Measurements from ENCODE around the gene TBX5. TPM values are rescaled to one million over a fixed set of nuclear protein-coding genes. Genes with fewer than 3 reads are reported as not detected.

The TBX5 gene
- polyA plus RNA-seq, 3 donors = not detected

DNA sequence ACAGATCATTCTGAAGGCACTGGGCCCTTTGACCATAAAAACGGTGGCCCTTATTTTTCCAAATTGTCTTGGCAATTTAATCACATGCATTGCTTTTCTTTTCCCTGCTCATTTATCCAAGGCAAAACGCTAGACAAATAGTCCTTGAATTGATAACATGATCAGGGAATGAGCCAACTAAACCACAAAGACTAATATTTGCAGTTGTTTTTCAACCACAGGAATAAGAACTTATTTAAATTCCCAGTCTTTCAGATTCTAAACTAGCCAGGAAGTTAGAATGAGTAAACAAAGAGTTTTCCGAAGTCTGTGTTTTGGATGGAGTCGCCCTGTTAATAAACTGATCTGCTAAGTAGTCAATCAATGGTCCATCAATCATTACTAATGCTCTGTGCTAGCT is 14.9 kb downstream of the TBX5 start:
- no peaks in the 10 kb centered on the region for H3K4me1 ChIP-seq (ENCODE audit: control insufficient read depth in 1 of 2, insufficient read depth in 2 of 2, low read length in 2 of 2)
- H3K79me2 ChIP-seq (ENCODE audit: insufficient read depth, low read length) = no peaks in the 10 kb centered on the region
- no peak overlapping the region for H3K4me2 ChIP-seq (replicated peaks; ENCODE audit: extremely low read depth, low read length, poor library complexity, severe bottlenecking)
- H2AFZ ChIP-seq (ENCODE audit: insufficient read depth, low read depth, low read length, poor library complexity, severe bottlenecking) = no peak overlapping the region
- H3K9me3 Mint-ChIP-seq = peaks cover 0 to 11% (median 2%) of the 10 kb centered on the region in 7 donors
- H3K27ac ChIP-seq (ENCODE audit: low read depth in 1 of 2, low read length in 2 of 2) = no peak overlapping the region
- no peaks in the 10 kb centered on the region for H3K36me3 ChIP-seq (replicated peaks in 1 of 2; ENCODE audit: control insufficient read depth in 1 of 2, insufficient read depth in 2 of 2, low read length in 2 of 2)
- peaks cover 44 to 57% (median 55%) of the 10 kb centered on the region in 3 donors for H3K27me3 Mint-ChIP-seq (ENCODE audit: low read depth in 3 of 3)
- H3K4me1 Mint-ChIP-seq = no peaks in the 10 kb centered on the region
- H3K27me3 ChIP-seq (ENCODE audit: control insufficient read depth in 2 of 2, insufficient read depth in 2 of 2, low read length in 2 of 2) = peaks cover 54 to 59% of the 10 kb centered on the region in 2 donors
- TF ChIP-seq, protein P1, sequence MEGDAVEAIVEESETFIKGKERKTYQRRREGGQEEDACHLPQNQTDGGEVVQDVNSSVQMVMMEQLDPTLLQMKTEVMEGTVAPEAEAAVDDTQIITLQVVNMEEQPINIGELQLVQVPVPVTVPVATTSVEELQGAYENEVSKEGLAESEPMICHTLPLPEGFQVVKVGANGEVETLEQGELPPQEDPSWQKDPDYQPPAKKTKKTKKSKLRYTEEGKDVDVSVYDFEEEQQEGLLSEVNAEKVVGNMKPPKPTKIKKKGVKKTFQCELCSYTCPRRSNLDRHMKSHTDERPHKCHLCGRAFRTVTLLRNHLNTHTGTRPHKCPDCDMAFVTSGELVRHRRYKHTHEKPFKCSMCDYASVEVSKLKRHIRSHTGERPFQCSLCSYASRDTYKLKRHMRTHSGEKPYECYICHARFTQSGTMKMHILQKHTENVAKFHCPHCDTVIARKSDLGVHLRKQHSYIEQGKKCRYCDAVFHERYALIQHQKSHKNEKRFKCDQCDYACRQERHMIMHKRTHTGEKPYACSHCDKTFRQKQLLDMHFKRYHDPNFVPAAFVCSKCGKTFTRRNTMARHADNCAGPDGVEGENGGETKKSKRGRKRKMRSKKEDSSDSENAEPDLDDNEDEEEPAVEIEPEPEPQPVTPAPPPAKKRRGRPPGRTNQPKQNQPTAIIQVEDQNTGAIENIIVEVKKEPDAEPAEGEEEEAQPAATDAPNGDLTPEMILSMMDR (IDR thresholded peaks at IDR 0.05) = no peak
- no peak overlapping the region for H3K4me3 ChIP-seq (replicated peaks in 1 of 3; ENCODE audit: low read depth in 2 of 3, low read length in 3 of 3)
- WGBS (ENCODE audit: insufficient coverage) = no CpG with 5 or more reads among the region's 4 CpGs
- H4K20me1 ChIP-seq (ENCODE audit: insufficient read depth, low read length) = no peaks in the 10 kb centered on the region
- intact Hi-C loops (cut with micrococcal nuclease) = no loop called here
- H3K9ac ChIP-seq (ENCODE audit: insufficient read depth, low read length, poor library complexity, severe bottlenecking) = no peak overlapping the region
- H3K27ac Mint-ChIP-seq = no peak overlapping the region
- no peak for DNase-seq
- peaks cover 0 to 13% of the 10 kb centered on the region in 2 donors for H3K9me3 ChIP-seq (replicated peaks in 1 of 2; ENCODE audit: control insufficient read depth in 1 of 2, insufficient read depth in 1 of 2, low read length in 2 of 2)
- no peaks in the 10 kb centered on the region for H3K36me3 Mint-ChIP-seq
- H3K4me3 Mint-ChIP-seq = peak overlapping the region in 1 of 2 donors; percentile 5

DNA sequence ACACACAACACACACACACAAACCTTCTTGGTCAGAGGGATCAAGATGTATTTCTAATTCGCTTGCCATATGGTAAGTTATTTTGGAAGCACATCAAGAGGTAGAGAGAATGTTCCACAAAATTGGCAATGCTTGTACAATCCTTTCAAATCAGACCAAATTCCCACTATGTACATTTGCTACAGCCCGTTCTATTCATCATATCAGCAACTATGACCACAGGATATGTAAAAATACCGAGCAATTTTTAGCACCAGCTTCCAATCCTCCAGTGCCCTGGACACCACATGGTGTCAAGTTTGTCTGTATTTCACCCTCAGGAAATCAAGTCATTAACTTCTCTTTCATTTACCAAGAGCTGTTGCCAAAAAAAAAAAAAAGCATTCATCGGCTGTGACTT is 21.2 kb downstream of the TBX5 start:
- Histone ChIP-seq H3K4me2 (replicated peaks; ENCODE audit: extremely low read depth, low read length, poor library complexity, severe bottlenecking) (no peak overlapping the region), H4K20me1 (ENCODE audit: insufficient read depth, low read length) (no peaks in the 10 kb centered on the region), H3K9me3 (replicated peaks in 1 of 2; ENCODE audit: control insufficient read depth in 1 of 2, insufficient read depth in 1 of 2, low read length in 2 of 2) (no peaks in the 10 kb centered on the region), H3K79me2 (ENCODE audit: insufficient read depth, low read length) (no peaks in the 10 kb centered on the region), H3K4me1 (ENCODE audit: control insufficient read depth in 1 of 2, insufficient read depth in 2 of 2, low read length in 2 of 2) (no peaks in the 10 kb centered on the region), H3K27ac (ENCODE audit: low read depth in 1 of 2, low read length in 2 of 2) (no peak overlapping the region), H3K9ac (ENCODE audit: insufficient read depth, low read length, poor library complexity, severe bottlenecking) (no peak overlapping the region), H3K27me3 (ENCODE audit: control insufficient read depth in 2 of 2, insufficient read depth in 2 of 2, low read length in 2 of 2) (peaks cover 0 to under 1% of the 10 kb centered on the region in 2 donors), H3K36me3 (replicated peaks in 1 of 2; ENCODE audit: control insufficient read depth in 1 of 2, insufficient read depth in 2 of 2, low read length in 2 of 2) (no peaks in the 10 kb centered on the region), H3K4me3 (replicated peaks in 1 of 3; ENCODE audit: low read depth in 2 of 3, low read length in 3 of 3) (no peak overlapping the region), H2AFZ (ENCODE audit: insufficient read depth, low read depth, low read length, poor library complexity, severe bottlenecking) (no peak overlapping the region)
- no peak overlapping the region for H3K4me3 Mint-ChIP-seq
- H3K9me3 Mint-ChIP-seq = peaks cover 0 to 6% (median 2%) of the 10 kb centered on the region in 7 donors
- intact Hi-C loops (cut with micrococcal nuclease) = no loop called here
- TF ChIP-seq, protein P1 (IDR thresholded peaks at IDR 0.05) = no peak
- H3K27ac Mint-ChIP-seq = no peak overlapping the region
- no peak for DNase-seq
- H3K27me3 Mint-ChIP-seq (ENCODE audit: low read depth in 3 of 3) = peaks cover 5 to 32% (median 15%) of the 10 kb centered on the region in 3 donors
- WGBS (ENCODE audit: insufficient coverage) = 70% methylated on average over 1 of the region's 4 CpGs
- H3K36me3 Mint-ChIP-seq = no peaks in the 10 kb centered on the region
- H3K4me1 Mint-ChIP-seq = no peaks in the 10 kb centered on the region
